ENCODE data around the gene ARID1B.

DNA sequence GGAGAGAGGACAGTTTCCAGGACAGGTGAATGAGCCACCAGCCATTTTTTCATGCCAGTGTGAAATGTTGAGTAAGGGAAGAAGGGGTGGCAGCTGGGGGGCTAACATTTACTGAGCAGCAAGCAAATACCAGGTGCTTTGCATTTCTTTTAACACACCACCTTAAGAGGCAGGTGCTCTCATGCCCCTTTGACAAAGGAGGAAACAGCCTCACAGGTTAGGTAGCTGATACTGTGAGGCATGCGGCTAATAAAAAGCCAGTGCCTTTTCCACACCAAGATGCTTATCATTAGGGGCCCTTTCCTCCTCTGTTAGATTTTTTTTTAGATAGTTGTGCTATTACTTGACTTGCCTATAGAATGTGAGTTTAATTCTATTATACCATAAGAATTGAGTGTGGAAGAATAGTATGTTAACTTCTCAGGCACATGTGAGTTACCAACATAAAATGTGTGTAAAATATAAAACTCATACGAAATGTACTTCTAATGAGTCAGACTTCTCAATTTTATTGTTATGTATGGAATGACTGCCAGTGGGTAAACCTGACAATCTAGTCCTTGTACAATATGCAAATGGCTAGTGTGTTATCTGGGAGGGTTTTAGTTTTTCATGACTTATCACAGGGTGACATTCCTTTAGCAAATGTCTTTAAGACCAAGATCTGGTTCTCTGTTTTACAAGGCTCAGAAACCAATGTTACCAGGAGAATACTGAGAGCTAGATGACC, 286.2 kb downstream of the ARID1B start:
- TF ChIP-seq, protein P1, sequence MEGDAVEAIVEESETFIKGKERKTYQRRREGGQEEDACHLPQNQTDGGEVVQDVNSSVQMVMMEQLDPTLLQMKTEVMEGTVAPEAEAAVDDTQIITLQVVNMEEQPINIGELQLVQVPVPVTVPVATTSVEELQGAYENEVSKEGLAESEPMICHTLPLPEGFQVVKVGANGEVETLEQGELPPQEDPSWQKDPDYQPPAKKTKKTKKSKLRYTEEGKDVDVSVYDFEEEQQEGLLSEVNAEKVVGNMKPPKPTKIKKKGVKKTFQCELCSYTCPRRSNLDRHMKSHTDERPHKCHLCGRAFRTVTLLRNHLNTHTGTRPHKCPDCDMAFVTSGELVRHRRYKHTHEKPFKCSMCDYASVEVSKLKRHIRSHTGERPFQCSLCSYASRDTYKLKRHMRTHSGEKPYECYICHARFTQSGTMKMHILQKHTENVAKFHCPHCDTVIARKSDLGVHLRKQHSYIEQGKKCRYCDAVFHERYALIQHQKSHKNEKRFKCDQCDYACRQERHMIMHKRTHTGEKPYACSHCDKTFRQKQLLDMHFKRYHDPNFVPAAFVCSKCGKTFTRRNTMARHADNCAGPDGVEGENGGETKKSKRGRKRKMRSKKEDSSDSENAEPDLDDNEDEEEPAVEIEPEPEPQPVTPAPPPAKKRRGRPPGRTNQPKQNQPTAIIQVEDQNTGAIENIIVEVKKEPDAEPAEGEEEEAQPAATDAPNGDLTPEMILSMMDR (IDR thresholded peaks at IDR 0.05), result no peak
- no peak for TF ChIP-seq POLR2A (IDR thresholded peaks at IDR 0.05)
